Measurements from ENCODE around the gene TMTC2.

The TMTC2 gene

GRCh38 chr12:83010169-83010804, 323.6 kb downstream of the TMTC2 start:
- no peak for DNase-seq (ENCODE audit: low read depth, low spot score)

GRCh38 chr12:83015390-83016217, 328.9 kb downstream of the TMTC2 start:
- peak; percentile 28 for DNase-seq (ENCODE audit: low read depth, low spot score)

GRCh38 chr12:83016218-83016835, 329.6 kb downstream of the TMTC2 start:
- peak; percentile 82 for DNase-seq (ENCODE audit: low read depth, low spot score)

- peak; percentile 25 for DNase-seq (ENCODE audit: low read depth, low spot score)
Measured at GRCh38 chr12:83016991-83017390, 330.3 kb downstream of the TMTC2 start.

- DNase-seq (ENCODE audit: low read depth, low spot score) = no peak
Measured at GRCh38 chr12:83018088-83018487, 331.4 kb downstream of the TMTC2 start.

- DNase-seq (ENCODE audit: low read depth, low spot score) = no peak
Measured at GRCh38 chr12:83027021-83027723, 340.5 kb downstream of the TMTC2 start.

- DNase-seq (ENCODE audit: low read depth, low spot score) = no peak
Measured at GRCh38 chr12:83031196-83031595, 344.5 kb downstream of the TMTC2 start.

- DNase-seq (ENCODE audit: low read depth, low spot score) = no peak
Measured at GRCh38 chr12:83036847-83037246, 350.1 kb downstream of the TMTC2 start.

GRCh38 chr12:83039413-83039812, 352.7 kb downstream of the TMTC2 start:
- DNase-seq (ENCODE audit: low read depth, low spot score) = no peak

GRCh38 chr12:83040339-83040738, 353.6 kb downstream of the TMTC2 start:
- DNase-seq (ENCODE audit: low read depth, low spot score) = no peak

GRCh38 chr12:83040991-83041390, 354.3 kb downstream of the TMTC2 start:
- DNase-seq (ENCODE audit: low read depth, low spot score) = no peak

- DNase-seq (ENCODE audit: low read depth, low spot score) = peak; percentile 73
Measured at GRCh38 chr12:83042441-83043200, 355.9 kb downstream of the TMTC2 start.

GRCh38 chr12:83044736-83045135, 358.0 kb downstream of the TMTC2 start:
- no peak for DNase-seq (ENCODE audit: low read depth, low spot score)

GRCh38 chr12:83046019-83046418, 359.3 kb downstream of the TMTC2 start:
- no peak for DNase-seq (ENCODE audit: low read depth, low spot score)

- DNase-seq (ENCODE audit: low read depth, low spot score) = no peak
Measured at GRCh38 chr12:83049306-83049705, 362.6 kb downstream of the TMTC2 start.

GRCh38 chr12:83052890-83053541, 366.3 kb downstream of the TMTC2 start:
- DNase-seq (ENCODE audit: low read depth, low spot score) = peak; percentile 11

- DNase-seq (ENCODE audit: low read depth, low spot score) = no peak
Measured at GRCh38 chr12:83057436-83057835, 370.7 kb downstream of the TMTC2 start.

GRCh38 chr12:83059107-83059506, 372.4 kb downstream of the TMTC2 start:
- no peak for DNase-seq (ENCODE audit: low read depth, low spot score)

GRCh38 chr12:83065562-83065961, 378.9 kb downstream of the TMTC2 start:
- no peak for DNase-seq (ENCODE audit: low read depth, low spot score)

GRCh38 chr12:83067981-83068380, 381.3 kb downstream of the TMTC2 start:
- no peak for DNase-seq (ENCODE audit: low read depth, low spot score)
